Peyer's patch (tissue), 4 donors: ENCODE results near the gene L3MBTL1.

Source experiments
- POLR2A ChIP-seq, 2 donors: fragments of 450-650 bp; IDR thresholded peaks; one replicate each; pipeline ENCODE4 v1.5.1; 2017; ENCODE audit warnings: antibody characterized with exemption in 2 of 2, mild to moderate bottlenecking in 2 of 2, moderate library complexity in 2 of 2
- TF ChIP-seq, protein P1 (sequence below), 6 experiments: fragments of 450-650 bp in 4 of 6; fragments of 200-600 bp in 2 of 6; sonication (generic) in 1 of 6; IDR thresholded peaks; one replicate each; pipeline ENCODE4 v1.5.1; 2017 to 2019; ENCODE audit warnings: antibody characterized with exemption in 6 of 6, mild to moderate bottlenecking in 3 of 6, moderate library complexity in 1 of 6

DNA sequence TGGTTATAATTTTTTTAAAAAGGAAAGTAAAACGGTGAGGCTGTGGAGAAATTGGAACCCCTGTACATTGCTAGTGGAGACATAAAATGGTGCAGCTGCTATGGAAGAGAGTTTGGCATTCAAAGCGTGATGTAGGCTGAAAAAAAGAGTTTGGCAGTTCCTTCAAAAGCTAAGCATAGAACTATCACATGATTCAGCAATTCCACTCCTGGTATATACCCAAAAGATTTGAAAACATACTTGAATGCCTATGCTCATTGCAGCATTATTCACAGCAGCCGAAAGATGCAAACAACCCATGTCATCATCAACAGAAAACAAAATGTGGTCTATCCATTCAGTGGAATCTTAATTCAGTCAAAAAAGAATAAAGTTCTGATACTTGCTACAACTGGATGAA, 46.9 kb downstream of the L3MBTL1 start:
- TF ChIP-seq, protein P1, sequence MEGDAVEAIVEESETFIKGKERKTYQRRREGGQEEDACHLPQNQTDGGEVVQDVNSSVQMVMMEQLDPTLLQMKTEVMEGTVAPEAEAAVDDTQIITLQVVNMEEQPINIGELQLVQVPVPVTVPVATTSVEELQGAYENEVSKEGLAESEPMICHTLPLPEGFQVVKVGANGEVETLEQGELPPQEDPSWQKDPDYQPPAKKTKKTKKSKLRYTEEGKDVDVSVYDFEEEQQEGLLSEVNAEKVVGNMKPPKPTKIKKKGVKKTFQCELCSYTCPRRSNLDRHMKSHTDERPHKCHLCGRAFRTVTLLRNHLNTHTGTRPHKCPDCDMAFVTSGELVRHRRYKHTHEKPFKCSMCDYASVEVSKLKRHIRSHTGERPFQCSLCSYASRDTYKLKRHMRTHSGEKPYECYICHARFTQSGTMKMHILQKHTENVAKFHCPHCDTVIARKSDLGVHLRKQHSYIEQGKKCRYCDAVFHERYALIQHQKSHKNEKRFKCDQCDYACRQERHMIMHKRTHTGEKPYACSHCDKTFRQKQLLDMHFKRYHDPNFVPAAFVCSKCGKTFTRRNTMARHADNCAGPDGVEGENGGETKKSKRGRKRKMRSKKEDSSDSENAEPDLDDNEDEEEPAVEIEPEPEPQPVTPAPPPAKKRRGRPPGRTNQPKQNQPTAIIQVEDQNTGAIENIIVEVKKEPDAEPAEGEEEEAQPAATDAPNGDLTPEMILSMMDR (IDR thresholded peaks at IDR 0.05): no peak
- no peak for TF ChIP-seq POLR2A (IDR thresholded peaks at IDR 0.05)
